Stimulated activated CD8-positive, alpha-beta memory T cell treated with anti-CD3 and anti-CD28 coated beads, Interleukin-4, amount 100 ng/mL, for 48 hours (primary cell): ENCODE data around the gene APBB1IP.
"Not testable (repeated sequence)": the region's sequence is repeated elsewhere in the genome, so short reads cannot be mapped to it uniquely, and the experiment has no call there.

Source experiments
- DNase-seq: peaks from one replicate; pipeline ENCODE4 v3.0.0-alpha.2; 2020

APBB1IP gene

GRCh38 chr10:26437637-26438461, at the start of gene APBB1IP:
TSS of gene APBB1IP (plus strand) at chr10:26438341. CDS start at chr10:26492327, 53,986 bp downstream.
- DNase-seq = peak; percentile 68

DNA sequence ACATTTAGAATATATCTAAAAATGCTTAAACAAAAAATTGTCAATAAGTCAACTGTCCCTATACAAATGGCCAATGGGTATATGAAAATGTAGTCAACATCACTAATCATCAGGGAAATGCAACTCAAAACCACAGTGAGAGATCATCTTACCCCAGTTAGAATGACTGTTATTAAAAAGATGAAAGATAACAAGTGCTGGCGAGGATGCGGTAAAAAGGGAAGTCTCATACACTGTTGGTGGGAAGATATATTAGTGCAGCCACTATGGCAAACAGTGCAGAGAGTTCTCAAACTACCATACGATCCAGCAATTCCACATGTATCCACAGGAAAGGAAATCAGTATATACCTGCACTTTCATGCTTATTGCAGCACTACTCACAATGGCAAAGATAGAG, 48.6 kb upstream of the APBB1IP start:
- no peak for DNase-seq

- no peak for DNase-seq
Measured at GRCh38 chr10:26391701-26392695, 46.1 kb upstream of the APBB1IP start.

- not testable (repeated sequence) for DNase-seq
Measured at GRCh38 chr10:26398353-26398752, 39.8 kb upstream of the APBB1IP start.

DNA sequence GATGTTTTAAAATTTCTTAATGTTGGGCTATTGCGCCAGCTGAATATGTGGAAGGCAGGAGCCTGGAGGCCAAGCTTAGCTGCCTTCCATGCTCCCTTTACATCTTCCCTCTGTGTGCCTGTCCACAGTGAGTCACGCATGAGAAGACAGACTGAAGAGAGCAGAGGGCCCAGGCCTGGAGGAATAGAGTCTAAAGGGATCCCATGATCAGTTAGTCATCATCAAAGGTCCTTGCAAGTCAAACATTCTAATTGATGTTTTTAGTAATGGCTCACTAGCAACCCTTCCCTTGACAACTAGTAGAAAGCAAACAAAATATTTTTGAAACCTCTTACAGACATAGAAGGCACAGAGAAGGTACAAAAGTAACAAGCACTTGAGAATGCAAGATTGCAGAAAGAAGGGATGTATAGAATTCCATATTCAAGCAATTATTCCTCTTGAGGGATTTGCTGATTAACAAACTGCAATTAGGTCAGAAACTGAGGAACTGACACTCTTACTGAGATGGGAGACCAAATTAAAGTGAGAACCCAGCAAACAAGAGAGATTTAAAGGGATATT, 30.7 kb upstream of the APBB1IP start:
- DNase-seq = no peak

DNA sequence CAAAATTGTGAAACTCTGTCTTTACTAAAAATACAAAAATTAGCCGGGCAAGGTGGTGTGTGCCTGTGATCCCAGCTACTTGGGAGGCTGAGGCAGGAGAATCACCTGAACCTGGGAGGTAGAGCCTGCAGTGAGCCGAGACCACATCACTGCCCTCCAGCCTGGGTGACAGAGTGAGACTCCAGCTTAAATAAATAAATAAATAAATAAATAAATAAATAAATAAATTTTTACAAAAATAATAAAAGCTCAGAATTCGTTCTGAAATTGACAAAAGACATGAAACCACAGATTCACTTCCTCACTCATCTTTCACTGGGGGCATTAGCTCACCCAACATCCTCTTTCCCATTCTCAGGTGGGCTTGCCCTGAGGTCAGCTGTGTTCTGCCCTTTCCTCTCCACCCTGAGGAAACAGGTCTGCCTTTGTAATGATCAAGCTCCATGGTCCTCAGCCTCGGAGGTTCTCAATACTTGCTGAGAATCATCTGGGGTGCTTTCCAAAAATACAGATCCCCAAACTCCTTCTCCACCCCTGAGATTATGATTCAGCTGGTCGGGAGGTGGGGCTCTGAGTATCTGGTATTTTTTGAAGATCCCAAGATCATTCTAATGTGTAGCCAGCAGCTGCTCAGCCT, 29.2 kb upstream of the APBB1IP start:
- no peak for DNase-seq

DNA sequence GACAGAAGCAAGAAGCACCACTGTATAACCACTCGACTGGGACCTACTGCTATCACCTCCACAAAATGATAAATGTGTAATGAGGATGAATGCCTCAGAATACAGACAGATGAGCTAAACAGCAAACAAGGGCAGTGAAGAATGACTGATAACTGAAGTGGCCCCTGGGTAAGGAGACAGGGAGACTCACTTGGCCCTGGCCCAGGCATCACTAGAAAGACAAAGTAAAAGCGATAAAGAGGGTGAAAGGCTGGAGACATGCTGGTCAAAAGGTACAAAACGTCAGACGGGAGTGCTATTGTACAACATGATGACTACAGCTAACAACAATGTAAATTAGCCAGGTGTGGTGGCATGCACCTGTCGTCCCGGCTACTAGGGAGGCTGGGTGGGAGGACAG, 27.8 kb upstream of the APBB1IP start:
- DNase-seq = no peak

DNA sequence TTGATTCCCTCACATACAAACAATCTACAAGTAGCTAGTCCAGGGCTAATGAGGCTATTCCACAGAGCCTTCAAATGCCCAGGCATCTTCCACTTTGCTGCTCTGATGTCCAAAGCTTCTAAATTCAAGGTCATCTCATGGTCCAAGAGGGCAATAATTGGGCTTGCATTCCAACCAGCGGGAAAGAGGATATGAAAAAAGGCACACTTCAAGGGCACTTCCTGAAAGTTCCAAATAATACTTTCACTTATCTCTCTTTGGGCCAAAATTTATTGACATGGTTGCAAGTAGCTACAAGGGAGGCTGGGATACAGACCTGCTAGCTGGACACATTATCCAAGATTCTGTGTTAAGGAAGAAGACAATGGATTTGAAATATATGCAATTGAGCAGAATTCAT, 25.2 kb upstream of the APBB1IP start:
- DNase-seq = no peak

DNA sequence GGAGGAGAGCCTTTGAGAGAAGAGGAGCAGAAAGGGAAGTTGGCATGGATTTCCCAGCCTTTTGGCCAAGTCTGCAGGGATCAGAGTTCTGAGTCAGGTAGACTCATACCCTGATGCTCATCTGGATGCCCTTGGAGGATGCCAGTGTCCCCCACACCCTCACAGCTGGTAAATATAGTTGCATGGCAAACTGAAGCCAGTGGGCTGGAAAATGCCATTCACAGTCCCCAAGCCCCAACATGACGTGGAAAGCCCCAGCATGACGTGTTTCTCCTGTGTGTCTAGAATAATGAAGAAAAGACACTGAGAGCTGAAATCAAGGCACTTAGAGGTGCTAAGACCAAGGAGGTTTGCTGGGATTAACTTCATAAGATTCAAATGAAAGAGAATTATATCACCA, 24.8 kb upstream of the APBB1IP start:
- DNase-seq = no peak

- no peak for DNase-seq
Measured at GRCh38 chr10:26417136-26417535, 21.0 kb upstream of the APBB1IP start.

DNA sequence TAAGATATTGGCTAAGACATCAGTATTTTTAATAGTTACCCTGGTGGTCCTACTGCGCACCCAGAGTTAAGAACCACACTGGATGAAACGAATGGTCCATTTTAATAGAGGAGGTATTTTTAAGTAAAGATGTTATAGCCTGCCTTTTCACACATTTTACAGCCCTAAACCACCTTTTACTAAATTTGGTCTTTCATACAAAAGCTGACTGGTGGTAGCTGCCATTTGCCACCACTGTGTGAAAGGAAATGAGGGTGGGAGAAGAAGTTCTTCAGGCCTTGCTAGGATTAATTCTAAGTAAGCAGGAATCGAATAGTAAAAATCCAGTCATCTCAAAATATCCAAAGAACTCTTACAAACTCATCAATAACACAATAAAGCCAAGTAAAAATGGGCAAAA, 15.2 kb upstream of the APBB1IP start:
- DNase-seq = no peak

- no peak for DNase-seq
Measured at GRCh38 chr10:26423722-26424121, 14.4 kb upstream of the APBB1IP start.

DNA sequence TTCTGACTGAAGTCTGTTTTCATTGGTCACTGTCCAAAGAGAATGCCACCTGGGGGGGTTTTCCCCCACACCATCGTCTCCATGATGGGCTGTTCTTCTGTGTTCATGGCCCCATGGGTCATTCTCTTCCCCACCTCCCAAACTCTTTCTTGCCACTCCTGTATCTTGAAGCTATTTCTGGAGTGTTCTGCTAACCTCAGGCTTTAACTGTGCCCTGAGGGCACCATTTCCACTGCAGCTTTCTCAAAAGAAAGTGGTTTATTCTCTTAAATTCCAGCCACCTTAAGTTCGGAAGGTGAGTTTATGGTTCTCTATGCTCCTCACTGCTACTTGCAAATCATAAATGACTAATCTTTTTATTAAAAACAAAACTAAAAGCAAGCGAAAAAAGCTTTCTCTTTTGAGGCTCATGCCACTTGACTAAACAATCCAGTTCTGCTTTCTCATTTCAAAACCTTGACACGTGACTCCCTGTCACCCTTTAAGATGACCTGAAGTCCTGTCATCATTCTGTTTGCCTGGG, 7.4 kb upstream of the APBB1IP start:
- DNase-seq = no peak

GRCh38 chr10:26432938-26433337, 5.2 kb upstream of the APBB1IP start:
- DNase-seq = no peak

GRCh38 chr10:26435852-26436251, 2.3 kb upstream of the APBB1IP start:
- DNase-seq = no peak

GRCh38 chr10:26436848-26437247, 1.3 kb upstream of the APBB1IP start:
- no peak for DNase-seq

DNA sequence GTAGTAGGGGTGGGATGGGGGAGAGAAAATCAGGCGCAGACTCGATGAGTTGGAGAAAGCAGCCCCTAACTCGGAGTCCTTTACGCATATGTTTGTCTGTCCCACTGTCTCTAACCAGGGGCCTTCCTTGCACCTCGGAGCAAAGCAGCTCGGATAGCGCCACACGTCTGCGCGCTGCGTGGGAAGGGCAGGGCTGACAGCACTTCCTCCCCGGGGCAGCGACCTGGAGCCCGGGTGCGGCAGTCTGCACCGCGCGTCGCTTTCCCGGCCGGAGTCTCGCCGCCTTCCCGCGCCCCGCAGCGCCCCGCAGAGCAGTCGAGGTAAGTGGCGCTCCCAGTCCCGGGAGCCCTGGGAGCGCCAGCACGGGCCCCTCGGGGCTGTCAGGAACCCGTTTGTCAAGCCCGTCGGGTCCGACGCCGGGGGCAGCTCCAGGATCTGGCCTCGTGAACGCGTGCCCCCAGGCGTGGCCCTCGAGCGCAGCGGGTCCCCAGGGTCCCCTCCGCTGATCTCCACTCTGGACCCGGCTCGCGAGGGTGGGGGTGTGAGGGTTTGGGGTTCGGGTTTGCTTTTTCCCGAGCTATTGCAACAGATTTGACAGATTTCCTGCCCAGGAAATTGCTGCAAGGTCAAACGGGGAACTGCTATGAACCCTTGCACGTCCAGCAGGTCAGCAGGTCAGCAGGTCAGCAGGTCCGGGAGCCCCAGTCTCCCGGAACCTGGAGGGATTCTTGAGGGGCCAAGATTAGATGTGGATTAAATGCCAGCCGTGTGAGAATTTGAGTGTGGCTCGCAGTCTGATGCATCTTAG, 597 bp downstream of the APBB1IP start:
- peak; percentile 80 for DNase-seq

DNA sequence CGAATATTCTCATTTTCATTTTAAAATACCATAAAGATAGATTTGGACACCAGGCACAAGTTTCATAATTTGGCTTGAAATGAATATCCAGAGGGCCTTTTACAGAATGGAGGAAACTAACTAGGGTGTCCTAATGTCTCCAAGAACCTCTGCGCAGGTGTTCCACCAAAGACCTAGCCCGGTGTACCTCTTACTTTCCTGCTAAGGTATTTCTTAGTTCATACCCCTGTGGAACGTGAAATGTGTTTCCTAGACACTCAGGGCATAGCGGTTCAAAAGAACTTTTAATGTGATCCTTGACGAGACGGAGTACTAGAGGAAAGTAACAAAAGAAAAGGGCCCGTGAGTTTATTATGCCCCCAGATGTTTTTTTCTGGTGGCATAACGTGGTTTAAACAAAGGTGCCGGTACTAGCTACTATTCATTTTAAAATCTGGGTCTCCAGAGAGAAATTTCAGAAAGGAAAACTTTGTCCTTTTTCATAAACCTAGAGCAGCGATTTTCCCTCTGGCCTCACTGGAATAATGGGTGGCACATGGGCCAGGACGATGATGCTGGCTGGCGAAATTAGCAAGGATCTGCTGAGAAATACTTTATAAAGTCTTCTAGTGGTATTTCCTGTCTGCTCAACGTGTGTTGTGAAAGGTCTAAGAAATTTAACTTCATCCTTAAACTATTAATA, 1.4 kb downstream of the APBB1IP start:
- DNase-seq = no peak

GRCh38 chr10:26440088-26440470, 1.9 kb downstream of the APBB1IP start:
- no peak for DNase-seq

- DNase-seq = no peak
Measured at GRCh38 chr10:26441491-26442214, 3.5 kb downstream of the APBB1IP start.
